HEK293 (cell line): Measurements from ENCODE around the gene S100A1.

Experiments
- CTCF ChIP-seq: fragments of 450-650 bp; formaldehyde crosslinking; IDR thresholded peaks from 2 replicates; pipeline ENCODE4 v1.5.1; 2016; ENCODE audit warnings: missing biosample characterization, missing genetic modification characterization
- HOXA7 ChIP-seq: sonication (generic); formaldehyde crosslinking; IDR thresholded peaks from 2 replicates; pipeline ENCODE4 v1.8.1; 2022; ENCODE audit warnings: missing genetic modification reagents, borderline replicate concordance
- SP2 ChIP-seq: fragments of 450-650 bp; formaldehyde crosslinking; IDR thresholded peaks from 2 replicates; pipeline ENCODE4 v1.5.1; 2016; ENCODE audit warnings: missing biosample characterization, missing genetic modification characterization
- ZIC2 ChIP-seq: fragments of 450-650 bp; formaldehyde crosslinking; IDR thresholded peaks from 2 replicates; pipeline ENCODE4 v1.5.1; 2016; ENCODE audit warnings: missing biosample characterization, missing genetic modification characterization
- ZNF561 ChIP-seq: fragments of 450-650 bp; IDR thresholded peaks from 2 replicates; pipeline ENCODE4 v1.5.1; 2018; ENCODE audit warnings: missing biosample characterization, missing genetic modification characterization, borderline replicate concordance
- TF ChIP-seq, protein P1 (sequence below): fragments of 450-650 bp; formaldehyde crosslinking; IDR thresholded peaks from 2 replicates; pipeline ENCODE4 v1.5.1; 2016; ENCODE audit warnings: missing biosample characterization, missing genetic modification characterization

DNA sequence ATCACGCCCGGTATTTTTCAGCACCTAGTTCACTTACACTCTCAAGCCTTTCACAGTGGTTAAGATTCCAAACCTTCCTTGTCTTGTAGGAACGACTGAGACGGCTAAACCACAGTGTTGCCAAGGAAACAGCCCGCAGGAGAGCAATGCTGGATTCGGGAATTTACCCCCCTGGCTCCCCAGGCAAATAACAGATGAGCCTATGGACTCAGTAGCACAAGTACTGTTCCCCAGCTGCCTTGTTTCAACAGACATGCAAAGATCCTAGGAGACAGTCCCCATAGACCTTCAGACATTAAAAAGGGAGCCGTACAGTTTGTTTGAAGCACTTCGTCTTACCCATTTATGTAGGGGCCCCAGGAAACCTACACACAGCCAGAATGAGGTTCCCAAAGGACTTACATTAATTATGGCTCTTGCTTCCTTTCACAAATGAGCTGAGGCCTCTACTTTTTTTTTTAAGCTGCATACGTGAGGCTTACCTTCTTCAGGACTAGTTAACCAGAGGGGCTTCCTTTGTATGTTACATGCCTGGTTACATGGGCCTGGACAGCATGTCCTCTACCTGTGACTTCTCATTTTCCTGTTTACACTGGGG, 33.0 kb downstream of the S100A1 start:
- TF ChIP-seq SP2: no peak
- no peak for TF ChIP-seq CTCF
- TF ChIP-seq ZNF561 (tag by site-specific recombination): no peak
- TF ChIP-seq, protein P1, sequence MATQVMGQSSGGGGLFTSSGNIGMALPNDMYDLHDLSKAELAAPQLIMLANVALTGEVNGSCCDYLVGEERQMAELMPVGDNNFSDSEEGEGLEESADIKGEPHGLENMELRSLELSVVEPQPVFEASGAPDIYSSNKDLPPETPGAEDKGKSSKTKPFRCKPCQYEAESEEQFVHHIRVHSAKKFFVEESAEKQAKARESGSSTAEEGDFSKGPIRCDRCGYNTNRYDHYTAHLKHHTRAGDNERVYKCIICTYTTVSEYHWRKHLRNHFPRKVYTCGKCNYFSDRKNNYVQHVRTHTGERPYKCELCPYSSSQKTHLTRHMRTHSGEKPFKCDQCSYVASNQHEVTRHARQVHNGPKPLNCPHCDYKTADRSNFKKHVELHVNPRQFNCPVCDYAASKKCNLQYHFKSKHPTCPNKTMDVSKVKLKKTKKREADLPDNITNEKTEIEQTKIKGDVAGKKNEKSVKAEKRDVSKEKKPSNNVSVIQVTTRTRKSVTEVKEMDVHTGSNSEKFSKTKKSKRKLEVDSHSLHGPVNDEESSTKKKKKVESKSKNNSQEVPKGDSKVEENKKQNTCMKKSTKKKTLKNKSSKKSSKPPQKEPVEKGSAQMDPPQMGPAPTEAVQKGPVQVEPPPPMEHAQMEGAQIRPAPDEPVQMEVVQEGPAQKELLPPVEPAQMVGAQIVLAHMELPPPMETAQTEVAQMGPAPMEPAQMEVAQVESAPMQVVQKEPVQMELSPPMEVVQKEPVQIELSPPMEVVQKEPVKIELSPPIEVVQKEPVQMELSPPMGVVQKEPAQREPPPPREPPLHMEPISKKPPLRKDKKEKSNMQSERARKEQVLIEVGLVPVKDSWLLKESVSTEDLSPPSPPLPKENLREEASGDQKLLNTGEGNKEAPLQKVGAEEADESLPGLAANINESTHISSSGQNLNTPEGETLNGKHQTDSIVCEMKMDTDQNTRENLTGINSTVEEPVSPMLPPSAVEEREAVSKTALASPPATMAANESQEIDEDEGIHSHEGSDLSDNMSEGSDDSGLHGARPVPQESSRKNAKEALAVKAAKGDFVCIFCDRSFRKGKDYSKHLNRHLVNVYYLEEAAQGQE (tag by site-specific recombination): no peak
- no peak for TF ChIP-seq ZIC2 (tag by site-specific recombination)
- TF ChIP-seq HOXA7: no peak
